ENCODE data around the gene SRMS. TPM values are rescaled to one million over a fixed set of nuclear protein-coding genes. Genes with fewer than 3 reads are reported as not detected.

SRMS gene
- total and polyA plus RNA-seq, 8 donors: 0.08 to 0.27 (median 0.18) TPM; not detected in 3

- H3K4me1 ChIP-seq: peaks cover 0 to 10% of the 10 kb centered on the region in 2 donors
- DNase-seq (peak in 1 of 4 donors; percentile 69), ATAC-seq (no peak)
- intact Hi-C loops (cut with DNase I): no loop called here
- H3K9me3 ChIP-seq: no peaks in the 10 kb centered on the region
- H3K4me3 ChIP-seq: no peak overlapping the region
- H3K27me3 ChIP-seq: peaks cover 0 to 30% of the 10 kb centered on the region in 2 donors
- H3K36me3 ChIP-seq: no peaks in the 10 kb centered on the region
- no peak for TF ChIP-seq CTCF (IDR thresholded peaks at IDR 0.05)
- H3K27ac ChIP-seq: no peak overlapping the region
Measured at GRCh38 chr20:63529180-63529860, 18.2 kb downstream of the SRMS start.

- Histone ChIP-seq H3K4me3 (no peak overlapping the region), H3K9me3 (peaks cover 0 to 9% of the 10 kb centered on the region in 2 donors), H3K4me1 (peaks cover 4 to 15% of the 10 kb centered on the region in 2 donors), H3K27ac (no peak overlapping the region), H3K36me3 (peaks cover 0 to 16% of the 10 kb centered on the region in 2 donors), H3K27me3 (peaks cover 0 to 13% of the 10 kb centered on the region in 2 donors)
- intact Hi-C loops (cut with DNase I): no loop called here
- ATAC-seq: no peak
- no peak for TF ChIP-seq CTCF (IDR thresholded peaks at IDR 0.05)
- DNase-seq: peak in 1 of 4 donors; percentile 34
Measured at GRCh38 chr20:63527184-63527583, 20.4 kb downstream of the SRMS start.

GRCh38 chr20:63525971-63526370 is 21.6 kb downstream of the SRMS start:
- H3K36me3 ChIP-seq: peaks cover 0 to 19% of the 10 kb centered on the region in 2 donors
- intact Hi-C loops (cut with DNase I): no loop called here
- no peak for DNase-seq
- H3K27me3 ChIP-seq: peaks cover 0 to 13% of the 10 kb centered on the region in 2 donors
- H3K27ac ChIP-seq: no peak overlapping the region
- H3K9me3 ChIP-seq: peaks cover 0 to 9% of the 10 kb centered on the region in 2 donors
- no peak overlapping the region for H3K4me3 ChIP-seq
- TF ChIP-seq CTCF (IDR thresholded peaks at IDR 0.05): no peak
- ATAC-seq: no peak
- H3K4me1 ChIP-seq: peaks cover 11 to 27% of the 10 kb centered on the region in 2 donors

- Histone ChIP-seq H3K27me3 (peaks cover 0 to 5% of the 10 kb centered on the region in 2 donors), H3K4me1 (peaks cover 11 to 28% of the 10 kb centered on the region in 2 donors), H3K27ac (no peak overlapping the region), H3K9me3 (peaks cover 0 to 9% of the 10 kb centered on the region in 2 donors), H3K4me3 (no peak overlapping the region), H3K36me3 (peaks cover 0 to 19% of the 10 kb centered on the region in 2 donors)
- DNase-seq (no peak), ATAC-seq (no peak)
- intact Hi-C loops (cut with DNase I): no loop called here
- TF ChIP-seq CTCF (IDR thresholded peaks at IDR 0.05): no peak
Measured at GRCh38 chr20:63525185-63525584, 22.4 kb downstream of the SRMS start.

GRCh38 chr20:63522981-63523611 is 24.5 kb downstream of the SRMS start:
- ATAC-seq (no peak), DNase-seq (peak in 2 of 4 donors; percentile 34 to 69)
- peaks cover 0 to 9% of the 10 kb centered on the region in 2 donors for H3K9me3 ChIP-seq
- H3K36me3 ChIP-seq: peaks cover 0 to 19% of the 10 kb centered on the region in 2 donors
- peaks cover 0 to 14% of the 10 kb centered on the region in 2 donors for H3K27me3 ChIP-seq
- H3K4me3 ChIP-seq: no peak overlapping the region
- no peak overlapping the region for H3K27ac ChIP-seq
- intact Hi-C loops (cut with DNase I): no loop called here
- peaks cover 11 to 36% of the 10 kb centered on the region in 2 donors for H3K4me1 ChIP-seq
- TF ChIP-seq CTCF (IDR thresholded peaks at IDR 0.05): no peak
